Neutrophil (primary cell): ENCODE data around the gene FBXW5.

Experiments used
- H3K27ac ChIP-seq: fragments of 200-600 bp; sonication (generic); 2 replicates; pipeline ENCODE4 v1.5.1; 2016; ENCODE audit warnings: mild to moderate bottlenecking, moderate library complexity
- H3K27me3 ChIP-seq: fragments of 200-600 bp; sonication (generic); 2 replicates; pipeline ENCODE4 v1.6.0; 2016; ENCODE audit warnings: mild to moderate bottlenecking
- H3K36me3 ChIP-seq: fragments of 200-600 bp; sonication (generic); 2 replicates; pipeline ENCODE4 v1.5.1; 2017
- H3K4me1 ChIP-seq, 2 experiments: fragments of 200-600 bp in 1 of 2; sonication (generic) in 1 of 2; 1 replicate in 1 of 2; 2 replicates in 1 of 2; pipeline versions ENCODE4 v1.5.1 to v1.6.1; 2013 to 2016; ENCODE audit warnings: low read depth in 1 of 2, low read length in 1 of 2, mild to moderate bottlenecking in 1 of 2, moderate library complexity in 1 of 2; ENCODE audit not compliant: control insufficient read depth in 1 of 2, insufficient read depth in 1 of 2
- H3K4me3 ChIP-seq, 2 experiments: fragments of 200-600 bp in 1 of 2; sonication (generic) in 1 of 2; 1 replicate in 1 of 2; 2 replicates in 1 of 2; pipeline ENCODE4 v1.5.1; 2013 to 2016; ENCODE audit warnings: low read depth in 1 of 2, low read length in 1 of 2, mild to moderate bottlenecking in 1 of 2, moderate library complexity in 1 of 2
- H3K9me3 ChIP-seq: fragments of 200-600 bp; sonication (generic); 2 replicates; pipeline ENCODE4 v1.5.1; 2016
- CTCF ChIP-seq: fragments of 200-600 bp; sonication (generic); IDR thresholded peaks from 2 replicates; pipeline ENCODE4 v1.5.1; 2016; ENCODE audit warnings: antibody characterized with exemption

Gene FBXW5

GRCh38 chr9:136944519-136945332, at the start of gene FBXW5, which contains the start of gene C8G:
Gene FBXW5, minus strand, starts transcription at chr9:136944738. Its CDS starts 655 bp downstream, at chr9:136944083.
Gene C8G, plus strand, starts transcription at chr9:136945243. Its CDS starts 78 bp downstream, at chr9:136945321.
- Histone ChIP-seq H3K4me1 (peaks cover 22 to 24% of the 10 kb centered on the region in 2 experiments), H3K9me3 (no peaks in the 10 kb centered on the region), H3K27me3 (no peaks in the 10 kb centered on the region), H3K4me3 (peak within 1 kb of the TSS; percentile 78 to 83), H3K36me3 (peaks cover 36% of the 10 kb centered on the region), H3K27ac (peak within 1 kb of the TSS; percentile 94)
- peak; percentile 99 for TF ChIP-seq CTCF

- Histone ChIP-seq H3K9me3 (no peaks in the 10 kb centered on the region), H3K27me3 (peaks cover 72% of the 10 kb centered on the region), H3K27ac (peak overlapping the region; percentile 94), H3K36me3 (no peaks in the 10 kb centered on the region), H3K4me3 (peak overlapping the region; percentile 75 to 93), H3K4me1 (peaks cover 28 to 63% of the 10 kb centered on the region in 2 experiments)
- no peak for TF ChIP-seq CTCF
Observed at GRCh38 chr9:136992819-136993369, 48.4 kb upstream of the FBXW5 start.

GRCh38 chr9:136991993-136992818, 47.7 kb upstream of the FBXW5 start, which contains the start of gene PAXX:
Gene PAXX, plus strand, starts transcription at chr9:136992422. Its CDS starts 22 bp downstream, at chr9:136992444.
- peak within 1 kb of the TSS; percentile 94 for H3K27ac ChIP-seq
- peaks cover 28 to 56% of the 10 kb centered on the region in 2 experiments for H3K4me1 ChIP-seq
- H3K27me3 ChIP-seq, result peaks cover 72% of the 10 kb centered on the region

GRCh38 chr9:136990242-136990911, 45.8 kb upstream of the FBXW5 start:
- no peaks in the 10 kb centered on the region for H3K9me3 ChIP-seq
- H3K27ac ChIP-seq, result peak overlapping the region; percentile 94
- H3K36me3 ChIP-seq, result no peaks in the 10 kb centered on the region
- peaks cover 72% of the 10 kb centered on the region for H3K27me3 ChIP-seq
- peaks cover 17 to 38% of the 10 kb centered on the region in 2 experiments for H3K4me1 ChIP-seq
- H3K4me3 ChIP-seq, result no peak overlapping the region
- no peak for TF ChIP-seq CTCF

More at GRCh38 chr9:136991993-136992818, 47.7 kb upstream of the FBXW5 start, which contains the start of gene PAXX:
- peak; percentile 40 for TF ChIP-seq CTCF
- Histone ChIP-seq H3K9me3 (no peaks in the 10 kb centered on the region), H3K4me3 (peak within 1 kb of the TSS; percentile 75 to 93), H3K36me3 (no peaks in the 10 kb centered on the region)

GRCh38 chr9:136988872-136989271, 44.3 kb upstream of the FBXW5 start:
- H3K36me3 ChIP-seq, result no peaks in the 10 kb centered on the region
- no peaks in the 10 kb centered on the region for H3K9me3 ChIP-seq
- TF ChIP-seq CTCF, result no peak
- peaks cover 72% of the 10 kb centered on the region for H3K27me3 ChIP-seq
- peaks cover 17 to 24% of the 10 kb centered on the region in 2 experiments for H3K4me1 ChIP-seq
- no peak overlapping the region for H3K27ac ChIP-seq
- H3K4me3 ChIP-seq, result no peak overlapping the region
